HEK293T (cell line): ENCODE data around the gene KCNC3.
"Not testable (repeated sequence)": the region's sequence is repeated elsewhere in the genome, so short reads cannot be mapped to it uniquely, and the experiment has no call there.

ENCODE experiments used
- BHLHE40 ChIP-seq: fragments of 450-650 bp; IDR thresholded peaks from 2 replicates; pipeline ENCODE4 v1.6.1; 2016; ENCODE audit warnings: mild to moderate bottlenecking, moderate library complexity, borderline replicate concordance
- FOXK2 ChIP-seq: fragments of 450-650 bp; IDR thresholded peaks from 2 replicates; pipeline ENCODE4 v1.6.1; 2016; ENCODE audit warnings: mild to moderate bottlenecking

GRCh38 chr19:50329926-50330294, 733 bp upstream of the KCNC3 start:
- not testable (repeated sequence) for TF ChIP-seq BHLHE40, FOXK2
